GM19351 (cell line): ENCODE data around the gene HPSE2.
"Not testable (repeated sequence)": the region's sequence is repeated elsewhere in the genome, so short reads cannot be mapped to it uniquely, and the experiment has no call there.

Experiments
- ATAC-seq: cut with Tn5 transposase; IDR thresholded peaks from one replicate; pipeline ENCODE4 v1.9.1; 2021; ENCODE audit warnings: mild to moderate bottlenecking, moderate library complexity; ENCODE audit not compliant: unreplicated experiment

The HPSE2 gene

DNA sequence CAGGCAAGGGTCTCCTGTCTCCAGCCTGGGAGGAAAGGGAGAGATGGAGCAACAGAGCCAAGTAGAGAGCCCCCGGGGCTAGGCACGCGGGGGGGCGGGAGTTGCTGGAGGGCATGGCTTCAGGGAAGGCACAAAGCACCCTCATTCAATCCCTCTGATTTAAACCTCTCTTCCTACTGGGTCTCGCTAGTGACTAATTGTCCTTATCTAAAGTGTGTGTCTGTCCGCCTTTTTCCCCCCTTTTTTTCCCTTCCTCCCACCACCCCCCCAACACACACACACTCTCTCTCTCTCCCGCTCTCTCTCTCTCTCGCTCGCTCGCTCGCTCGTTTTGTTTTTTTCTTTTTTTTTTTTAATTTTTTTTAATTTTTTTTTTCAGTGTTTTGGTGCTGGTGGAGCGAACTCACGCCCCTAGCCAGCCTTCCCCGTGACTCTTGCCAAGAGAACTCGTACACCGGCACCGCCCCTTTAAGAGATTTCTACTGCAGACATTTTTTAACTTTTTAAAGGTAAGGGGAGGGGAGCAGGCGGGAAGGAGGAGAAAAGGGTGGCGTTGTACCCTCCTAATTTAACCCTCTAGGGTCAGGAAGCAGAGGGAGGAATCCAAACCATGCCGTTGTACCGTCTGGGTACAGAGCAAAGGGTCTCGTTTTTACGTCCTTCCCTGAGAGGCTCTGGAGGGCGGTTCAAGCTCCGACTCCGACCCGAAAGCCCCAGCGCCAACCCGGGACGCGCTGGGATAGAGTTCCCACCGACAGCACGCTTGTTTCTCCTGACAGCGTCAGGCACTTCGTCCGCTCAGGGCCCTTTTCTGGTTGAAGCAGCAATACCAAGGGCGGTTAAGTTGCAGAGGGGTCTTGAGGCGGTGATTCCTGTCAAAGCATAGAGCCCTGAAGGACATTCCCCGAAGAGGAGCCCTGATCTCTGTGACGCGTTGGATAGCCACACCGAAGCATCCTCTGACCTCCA is at the start of gene HPSE2:
HPSE2 (minus strand) TSS at position 195 of the 969 bp plus-strand sequence.
- no peak for ATAC-seq

DNA sequence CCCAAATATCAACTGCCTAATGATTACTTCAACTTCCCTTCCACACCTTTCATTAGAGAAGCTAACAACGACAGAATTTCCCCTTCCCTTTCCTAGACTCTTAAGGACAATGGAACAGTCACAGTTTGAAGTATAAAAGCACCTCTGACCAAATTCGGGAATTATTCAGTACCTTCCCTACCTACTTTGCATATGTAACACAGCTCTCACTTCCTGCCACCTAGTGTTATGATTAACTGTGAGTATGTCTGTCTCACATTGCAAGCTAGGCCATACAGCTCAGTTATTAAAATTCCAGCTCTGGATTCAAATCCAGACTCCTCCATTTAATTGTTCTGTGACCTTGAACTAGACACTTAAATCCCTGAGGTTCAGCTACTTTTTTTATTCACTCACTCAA is 44.8 kb upstream of the HPSE2 start:
- peak; percentile 84 for ATAC-seq

DNA sequence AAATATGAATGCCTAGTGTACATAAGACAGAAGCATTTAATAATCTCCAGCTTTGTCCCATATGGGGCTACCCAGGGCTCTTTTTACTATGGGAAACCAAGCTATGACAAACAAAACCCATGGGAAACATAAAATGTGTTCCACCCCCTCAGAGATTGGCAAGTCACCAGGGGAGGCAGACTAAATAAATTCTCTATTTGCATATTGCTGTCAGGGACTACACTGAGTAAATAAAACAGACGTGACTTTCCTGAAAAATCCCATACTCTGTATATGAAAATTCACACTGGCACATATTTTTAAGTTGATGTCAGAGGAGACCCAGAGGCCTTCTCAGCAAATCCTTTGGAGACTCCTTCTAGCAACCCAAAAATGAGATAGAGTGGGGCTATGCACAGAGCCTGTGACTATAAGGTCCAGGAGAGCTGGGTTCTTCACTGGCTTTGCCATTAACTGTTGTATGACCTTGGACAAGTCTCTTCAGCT is 44.0 kb upstream of the HPSE2 start:
- ATAC-seq = no peak

DNA sequence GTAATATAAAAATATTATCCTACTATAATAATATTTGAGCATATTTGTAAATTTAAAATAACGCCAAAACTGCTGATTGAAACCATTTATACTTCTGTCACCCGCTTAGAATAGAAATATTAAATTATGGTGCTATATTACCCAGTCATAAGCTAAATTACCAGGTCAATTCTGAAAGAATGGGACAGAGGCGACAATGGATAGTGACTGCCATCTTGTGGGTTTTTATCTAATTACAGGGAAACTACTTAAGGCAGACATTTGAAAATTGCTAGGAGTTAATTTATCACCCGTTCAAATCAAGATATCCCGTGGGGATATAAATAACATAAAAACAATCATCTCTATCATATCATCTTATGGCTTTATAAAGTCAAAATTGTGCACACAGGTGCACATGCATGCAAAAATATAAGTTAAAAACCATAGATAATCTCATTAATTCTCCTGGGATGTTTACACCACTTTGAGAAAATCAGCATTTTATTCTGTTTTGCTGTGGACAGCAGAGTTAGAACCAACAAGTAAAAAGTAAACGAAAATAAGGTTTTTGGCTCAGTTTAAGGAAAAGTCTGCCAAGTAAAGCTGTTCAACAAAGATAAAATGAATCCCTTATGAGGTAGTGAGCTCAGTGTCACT is 41.3 kb upstream of the HPSE2 start:
- ATAC-seq = no peak

DNA sequence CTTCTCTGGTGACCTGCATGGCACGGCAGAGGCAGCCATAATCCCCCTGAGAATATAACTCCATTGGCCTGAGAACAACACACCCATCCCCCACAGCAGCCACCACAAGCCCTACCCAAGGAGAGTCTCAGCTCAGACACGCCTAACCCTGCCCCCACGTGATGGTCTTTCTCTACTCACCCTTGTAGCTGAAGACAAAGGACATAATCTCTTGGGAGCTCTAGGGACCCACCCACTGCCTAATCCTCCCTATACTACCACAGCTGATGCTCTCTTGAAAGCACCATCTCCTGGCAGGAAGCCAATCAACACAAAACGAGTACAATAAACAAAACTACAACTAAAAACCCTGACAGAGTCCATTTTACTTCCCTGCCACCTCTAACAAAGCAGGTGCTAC is 30.7 kb upstream of the HPSE2 start:
- ATAC-seq = no peak

DNA sequence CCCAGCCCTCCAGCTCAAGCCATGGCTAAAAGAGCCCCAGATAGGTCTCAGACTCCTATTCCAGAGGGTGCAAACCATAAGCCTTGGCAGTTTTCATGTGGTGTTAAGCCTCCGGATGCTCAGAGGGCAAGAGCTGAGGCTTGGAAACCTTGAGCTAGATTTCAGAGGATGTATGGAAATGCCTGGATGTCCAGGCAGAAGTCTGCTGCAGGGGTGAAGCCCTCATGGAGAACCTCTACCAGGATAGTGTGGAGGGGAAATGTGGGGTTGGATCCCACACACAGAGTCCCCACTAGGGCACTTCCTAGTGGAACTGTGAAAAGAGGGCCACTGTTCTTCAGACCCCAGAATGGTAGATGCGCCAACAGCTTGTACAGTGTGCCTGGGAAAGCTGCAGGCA is 13.2 kb upstream of the HPSE2 start:
- no peak for ATAC-seq

DNA sequence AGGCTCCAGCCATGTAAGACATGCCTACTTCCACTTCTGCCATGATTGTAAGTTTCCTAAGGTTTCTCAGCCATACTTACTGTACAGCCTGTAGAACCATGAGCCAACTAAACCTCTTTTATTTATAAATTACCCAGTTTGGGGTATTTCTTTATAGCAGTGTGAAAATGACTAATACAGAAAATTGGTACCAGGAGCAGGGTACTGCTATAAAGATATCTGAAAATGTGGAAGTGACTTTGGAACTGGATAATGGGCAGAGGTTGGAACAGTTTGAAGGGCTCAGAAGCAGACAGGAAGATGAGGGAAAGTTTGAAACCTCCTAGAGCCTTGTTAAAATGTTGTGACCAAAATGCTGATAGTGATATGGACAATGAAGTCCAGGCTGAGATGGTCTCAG is 12.2 kb upstream of the HPSE2 start:
- ATAC-seq = not testable (repeated sequence)

DNA sequence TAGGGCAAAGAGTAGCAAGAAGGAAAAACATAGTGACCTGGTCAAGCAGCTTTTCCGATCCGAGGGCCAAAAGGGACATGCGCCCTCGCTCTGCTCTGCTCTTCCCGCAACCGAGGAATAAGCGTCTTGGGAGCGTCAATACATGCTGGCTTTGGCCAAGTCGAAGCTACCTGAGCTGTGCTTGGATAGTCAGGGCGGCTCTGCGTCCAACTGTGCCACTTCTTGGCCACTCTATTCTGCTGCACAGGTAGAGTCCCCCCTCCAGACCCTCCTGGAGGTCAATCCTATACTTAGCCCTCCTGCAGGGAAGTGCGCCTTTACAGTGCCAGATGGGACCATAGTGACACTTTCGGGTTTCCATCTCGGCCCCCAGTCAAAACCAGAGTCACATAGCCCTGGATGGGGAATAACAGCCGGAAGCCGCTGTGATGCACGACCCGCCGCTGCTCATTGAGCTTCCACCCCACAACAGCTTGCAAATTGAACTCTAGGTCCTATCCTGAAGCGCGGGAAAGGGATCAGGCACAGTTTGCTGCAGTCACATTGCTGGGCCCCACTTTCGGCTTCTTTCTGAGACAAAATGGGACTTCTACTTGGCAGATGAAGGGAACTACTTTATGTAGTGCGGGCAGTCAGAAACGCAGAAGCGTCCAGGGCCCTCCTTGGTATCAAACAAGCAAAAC is 1.1 kb upstream of the HPSE2 start:
- no peak for ATAC-seq

DNA sequence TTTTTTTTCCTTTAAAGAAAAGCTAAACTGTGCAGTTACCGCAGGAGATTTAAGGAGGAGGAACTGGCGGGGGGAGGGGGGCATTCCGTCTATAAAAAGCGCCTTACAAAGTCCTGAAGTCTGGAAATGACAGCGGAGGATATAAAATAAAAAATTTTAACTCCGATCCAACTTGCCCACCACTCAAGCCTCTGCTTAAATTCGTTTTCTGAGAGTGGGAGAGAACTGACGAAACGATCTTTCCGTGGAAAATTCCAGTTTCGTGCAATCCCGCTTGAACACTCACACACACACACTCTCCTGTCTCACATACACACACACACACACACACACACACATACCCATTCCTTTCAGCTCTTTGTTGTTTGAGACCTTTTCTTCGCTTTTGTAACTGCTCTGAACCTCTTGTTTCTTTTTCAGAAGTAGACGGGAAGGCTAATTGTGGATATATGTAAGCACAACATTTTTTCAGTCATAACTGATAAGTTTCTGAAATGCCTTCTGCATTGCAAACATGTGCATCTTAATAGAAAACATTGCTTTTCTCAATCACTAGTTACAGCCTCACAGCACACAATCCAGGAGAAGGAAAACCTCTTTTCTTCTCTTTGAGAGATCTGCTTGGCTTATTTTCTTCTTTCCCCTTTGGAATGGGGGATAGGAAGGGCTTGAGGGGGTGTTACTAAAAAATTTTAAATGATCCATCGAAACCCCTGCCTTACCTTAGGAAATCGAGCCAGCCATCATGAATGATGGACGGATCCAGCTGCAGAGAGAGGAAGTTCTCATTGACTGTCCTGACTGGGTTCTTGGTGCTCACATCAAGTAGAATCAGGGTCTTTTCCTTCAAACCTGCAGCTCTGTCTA is 628 bp downstream of the HPSE2 start:
- ATAC-seq = no peak

DNA sequence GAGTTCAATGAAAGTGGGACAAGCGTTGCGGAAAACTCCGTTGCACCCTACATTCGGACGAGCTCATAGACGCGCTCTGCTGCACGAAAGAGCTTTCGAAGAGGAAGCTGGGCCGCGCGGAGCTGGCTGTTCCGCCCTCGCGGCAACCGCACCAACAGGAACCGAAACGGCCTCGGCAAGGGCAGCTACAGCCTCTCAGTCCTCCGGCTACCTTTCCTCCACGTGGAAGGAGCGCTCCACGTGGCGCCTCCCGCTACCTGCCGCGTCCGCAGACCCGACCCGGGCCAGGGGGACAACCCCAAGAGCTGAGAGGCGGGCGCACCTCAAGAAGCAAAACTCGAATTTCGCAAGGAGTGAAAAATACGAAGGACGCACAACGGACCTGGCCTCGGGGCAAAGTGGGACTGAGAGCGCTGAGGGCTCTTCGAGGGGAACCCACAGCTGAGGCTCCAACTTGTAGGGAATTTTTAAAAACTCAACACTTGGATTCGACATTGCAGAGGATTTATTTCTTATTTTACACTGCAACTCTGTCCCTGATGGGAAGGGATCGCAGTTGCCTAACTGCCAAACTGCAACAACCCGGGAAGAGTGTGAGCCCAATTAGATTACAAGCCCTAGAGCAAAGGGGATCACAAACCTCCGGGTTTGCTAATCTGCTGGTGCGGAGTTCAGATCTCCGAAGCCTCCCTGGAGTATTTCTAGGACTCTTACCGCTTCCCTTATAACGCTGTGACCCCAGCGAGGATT is 1.4 kb downstream of the HPSE2 start:
- ATAC-seq = peak; percentile 96

DNA sequence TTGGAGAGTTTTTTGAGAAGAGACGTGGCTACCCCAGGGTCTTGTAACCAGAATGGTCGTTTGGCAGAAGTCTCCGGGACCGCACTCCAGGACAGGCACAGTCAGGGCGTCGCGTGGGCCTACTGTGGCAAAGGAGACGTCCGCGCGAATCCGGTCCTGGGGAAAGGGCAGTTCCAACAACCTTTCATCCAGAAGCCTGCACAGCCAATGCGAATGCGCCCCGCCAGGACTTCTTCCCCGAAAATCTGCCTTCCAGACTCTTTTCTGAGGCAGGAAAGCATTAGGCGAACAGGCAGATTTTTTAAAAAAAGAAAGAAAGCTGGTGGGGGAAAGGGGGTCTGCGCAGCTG is 2.0 kb downstream of the HPSE2 start:
- ATAC-seq = peak; percentile 0

DNA sequence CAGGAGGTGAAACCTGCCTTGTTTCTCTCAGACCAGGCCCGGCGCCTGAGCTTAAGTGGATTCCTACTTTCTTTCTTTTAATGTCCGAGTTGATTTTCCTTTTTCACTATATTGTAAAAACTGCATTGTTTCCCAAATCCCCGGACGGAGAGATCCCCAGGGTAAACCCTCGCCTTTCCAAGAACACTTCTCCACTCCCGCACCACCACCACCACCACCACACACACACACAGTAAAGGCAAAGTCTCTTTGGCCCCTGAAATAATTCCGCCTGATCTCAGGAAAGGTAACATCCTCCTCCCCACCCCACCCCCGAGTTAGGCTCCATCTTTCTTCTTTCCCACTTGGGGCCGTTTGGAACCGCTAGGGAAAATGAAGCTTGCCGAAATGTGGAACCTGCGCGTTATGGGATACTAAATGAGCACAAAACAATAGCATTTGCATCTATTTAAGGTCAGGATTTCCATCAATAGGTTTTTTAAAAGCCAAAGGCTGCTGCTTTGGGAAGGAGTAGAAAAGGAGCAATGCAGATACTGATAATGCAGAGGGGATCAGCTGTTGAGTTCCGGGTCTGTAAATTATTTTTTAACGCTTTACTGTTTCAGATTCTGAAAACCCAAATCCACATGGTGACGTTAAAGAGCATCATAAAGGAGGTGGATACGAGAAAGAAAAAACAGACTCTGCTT is 2.5 kb downstream of the HPSE2 start:
- ATAC-seq = no peak

DNA sequence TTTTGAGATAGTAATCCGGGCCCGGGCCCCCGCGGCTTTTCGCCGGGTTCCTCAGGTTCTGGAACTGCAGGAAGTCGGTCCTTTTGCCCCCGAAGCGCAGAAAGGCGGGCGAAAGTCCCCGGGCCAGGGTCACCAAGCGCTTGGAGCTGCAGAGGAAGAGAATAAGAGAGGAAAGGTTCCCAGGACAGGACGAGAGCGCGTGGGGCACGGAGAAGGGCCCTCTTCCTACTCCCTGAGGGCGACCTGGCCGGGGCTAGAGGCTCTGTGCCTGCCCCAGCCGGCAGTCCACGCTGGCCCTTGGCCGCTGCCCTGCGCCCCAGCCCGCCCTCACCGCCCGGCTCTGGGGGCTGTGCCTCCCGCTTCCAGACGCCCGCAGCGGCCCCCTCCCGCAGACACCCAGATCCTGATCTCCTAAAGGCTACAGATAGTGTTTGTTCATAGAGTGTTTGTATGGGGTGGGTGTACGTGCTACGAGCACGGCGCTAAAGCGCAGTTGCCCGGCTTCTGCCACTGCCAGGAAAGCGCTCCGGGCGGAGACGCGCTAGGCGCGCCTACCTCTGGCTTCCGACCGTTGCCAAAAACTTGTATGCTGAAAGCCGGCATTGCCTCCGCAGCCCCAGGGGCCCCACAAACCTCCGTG is 3.2 kb downstream of the HPSE2 start:
- no peak for ATAC-seq

DNA sequence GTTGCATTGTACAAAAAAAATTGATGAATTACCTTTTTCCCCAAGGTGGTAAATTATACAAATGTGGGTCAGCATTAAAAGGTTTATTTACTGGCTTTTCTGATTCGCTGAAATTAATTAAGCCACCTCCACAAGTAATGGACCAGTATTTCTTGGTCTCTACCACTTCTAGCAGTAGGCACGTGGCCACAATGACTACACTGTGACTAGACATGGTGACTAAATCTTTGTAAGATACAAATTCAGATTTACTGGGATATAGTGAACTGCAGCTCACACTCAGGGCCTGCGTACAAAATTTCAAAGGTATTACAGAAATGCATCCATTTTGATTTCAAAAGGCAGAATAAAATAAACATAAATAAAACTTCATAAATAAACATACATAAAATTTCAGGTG is 10.9 kb downstream of the HPSE2 start:
- ATAC-seq = no peak

DNA sequence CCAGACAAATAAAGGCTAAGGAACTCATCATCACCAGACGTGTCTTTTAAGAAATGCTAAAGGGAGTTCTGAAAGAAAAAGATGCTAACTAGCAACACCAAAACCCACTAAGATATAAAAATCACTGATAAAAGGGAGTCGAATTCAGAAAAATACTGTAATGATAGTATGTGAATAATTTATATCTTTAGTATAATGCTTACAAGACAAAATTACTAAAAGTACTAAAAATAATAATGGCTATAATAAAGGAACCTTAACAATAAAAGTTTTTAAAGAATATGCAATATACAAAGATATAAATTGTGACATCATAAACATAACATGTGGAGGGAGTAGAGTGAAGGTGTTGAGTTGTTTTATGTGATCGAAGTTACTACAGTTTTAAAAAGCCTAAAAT is 28.3 kb downstream of the HPSE2 start:
- no peak for ATAC-seq

DNA sequence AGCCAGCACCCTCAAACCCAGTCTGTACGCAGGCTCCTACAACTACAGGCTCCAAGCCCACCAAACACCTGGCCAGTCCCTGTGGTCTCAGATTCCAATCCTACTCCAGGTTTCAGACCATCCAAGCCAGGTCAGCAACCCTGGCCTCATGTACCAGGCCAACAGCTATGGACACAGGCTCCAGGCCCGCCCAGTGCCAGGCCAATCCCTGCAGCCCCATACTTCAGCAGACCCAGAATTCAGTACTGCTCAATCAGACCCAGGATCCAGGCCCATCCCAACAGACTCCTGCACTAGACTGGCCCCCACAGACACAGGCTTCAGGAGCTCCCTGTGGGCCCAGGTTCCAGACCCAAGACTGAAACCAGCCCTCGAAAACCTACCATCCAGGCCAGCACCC is 32.3 kb downstream of the HPSE2 start:
- no peak for ATAC-seq

DNA sequence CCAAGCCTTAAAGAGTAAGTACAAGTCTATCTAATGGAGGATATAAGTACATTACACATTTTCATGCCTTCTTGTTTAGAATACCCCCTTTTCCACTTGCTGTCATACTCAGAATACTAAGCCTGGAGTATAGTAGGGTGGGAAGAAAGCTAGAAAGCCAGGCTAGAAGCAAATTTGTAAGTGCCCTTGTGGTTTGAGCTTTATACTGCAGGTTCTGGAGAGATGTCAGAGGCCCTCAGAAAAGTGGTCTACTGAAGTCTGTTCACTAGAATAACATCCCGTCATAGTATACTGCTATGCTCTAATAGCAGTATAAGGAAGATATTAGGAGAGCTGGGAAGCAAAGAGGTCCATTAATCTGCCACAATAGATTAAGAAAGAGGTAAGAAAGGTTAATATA is 62.7 kb downstream of the HPSE2 start:
- no peak for ATAC-seq

DNA sequence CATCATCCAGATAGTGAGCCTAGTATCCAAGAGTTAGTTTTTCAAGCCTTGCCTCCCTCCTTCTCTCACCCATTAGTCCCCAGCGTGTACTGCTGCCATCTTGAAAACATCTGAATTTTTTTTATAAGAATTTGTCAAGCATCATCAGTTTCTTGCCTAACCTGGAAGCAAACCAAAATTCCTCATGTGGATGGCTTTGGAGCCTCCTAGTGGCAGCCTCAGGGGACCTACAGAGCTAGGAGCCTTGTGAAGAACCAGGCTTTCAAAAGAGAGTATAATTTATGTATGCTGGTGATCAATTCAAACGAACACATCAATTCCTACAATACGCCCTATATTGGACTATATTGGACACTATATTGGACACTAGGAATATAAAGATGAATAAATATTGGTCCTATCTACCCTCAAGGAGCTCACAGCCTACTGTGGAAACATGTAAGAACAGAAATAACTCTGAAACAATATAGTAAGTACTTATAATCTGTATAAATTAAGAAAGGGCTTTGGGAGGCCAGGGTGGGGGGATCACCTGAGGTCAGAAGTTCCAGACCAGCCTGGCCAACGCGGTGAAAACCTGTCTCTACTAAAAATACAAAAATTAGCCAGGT is 63.4 kb downstream of the HPSE2 start:
- ATAC-seq = no peak
